Endothelial cell (in vitro differentiated cells): Measurements from ENCODE around the gene GPI. TPM values are rescaled to one million over a fixed set of nuclear protein-coding genes. Genes with fewer than 3 reads are reported as not detected.
A peak's percentile ranks its signal among the peaks of the same experiment; 100 is the strongest.

ENCODE experiments used
- DNase-seq: peaks from one replicate; pipeline ENCODE4 v3.0.0; 2021; ENCODE audit warnings: low spot score
- H3K27ac Mint-ChIP-seq: one replicate; pipeline ENCODE4 v1.8.0; 2021; ENCODE audit warnings: mixed read lengths, inconsistent platforms; ENCODE audit not compliant: unreplicated experiment
- H3K27me3 Mint-ChIP-seq: one replicate; pipeline ENCODE4 v1.8.0; 2021; ENCODE audit warnings: mild to moderate bottlenecking, moderate library complexity, mixed read lengths, inconsistent platforms; ENCODE audit not compliant: unreplicated experiment
- H3K36me3 Mint-ChIP-seq: one replicate; pipeline ENCODE4 v1.8.0; 2021; ENCODE audit warnings: mild to moderate bottlenecking, low read depth, mixed read lengths, inconsistent platforms; ENCODE audit not compliant: unreplicated experiment
- H3K4me1 Mint-ChIP-seq: one replicate; pipeline ENCODE4 v1.8.0; 2021; ENCODE audit warnings: mild to moderate bottlenecking, mixed read lengths, inconsistent platforms; ENCODE audit not compliant: unreplicated experiment
- H3K4me3 Mint-ChIP-seq: one replicate; pipeline ENCODE4 v1.8.0; 2021; ENCODE audit warnings: mild to moderate bottlenecking, mixed read lengths, inconsistent platforms; ENCODE audit not compliant: unreplicated experiment
- H3K9me3 Mint-ChIP-seq: one replicate; pipeline ENCODE4 v1.8.0; 2021; ENCODE audit warnings: mixed read lengths, inconsistent platforms; ENCODE audit not compliant: unreplicated experiment
- total RNA-seq: library from RNA; stranded (reverse); fragmentation: NEBNext Ultra II Directional; extraction: Animal tissue kit (Norgen Biotek cat#: 25700); gene quantifications from one replicate; pipeline ENCODE4 v1.2.1, GENCODE V29; 2021; ENCODE audit not compliant: unreplicated experiment
- TF ChIP-seq, protein P1 (sequence below): fragments of 200-600 bp; sonication (generic); IDR thresholded peaks from one replicate; pipeline ENCODE4 v1.5.0; 2021; ENCODE audit warnings: antibody characterized with exemption; ENCODE audit not compliant: unreplicated experiment

Gene GPI
- total RNA-seq, 1 donor from 2014 or later = 133 TPM

DNA sequence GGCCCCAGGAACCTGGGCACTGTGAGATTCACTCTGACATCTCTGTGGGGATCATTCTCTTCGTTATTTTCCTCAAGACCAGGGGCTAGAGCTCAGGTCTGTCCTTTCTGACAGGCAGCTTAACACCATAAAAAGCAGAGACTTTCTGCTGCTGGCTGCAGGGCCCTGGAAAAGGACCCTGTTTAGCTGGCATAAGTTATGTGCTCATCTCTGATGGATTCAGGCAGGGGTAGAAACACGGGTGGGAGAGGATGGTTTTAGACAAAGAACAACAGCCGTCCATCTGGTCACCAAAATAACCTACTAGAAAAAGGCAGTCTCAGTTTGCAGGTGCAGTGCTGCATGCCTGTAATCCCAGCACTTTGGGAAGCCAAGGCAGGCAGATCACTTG is 2.3 kb upstream of the GPI start:
- TF ChIP-seq, protein P1, sequence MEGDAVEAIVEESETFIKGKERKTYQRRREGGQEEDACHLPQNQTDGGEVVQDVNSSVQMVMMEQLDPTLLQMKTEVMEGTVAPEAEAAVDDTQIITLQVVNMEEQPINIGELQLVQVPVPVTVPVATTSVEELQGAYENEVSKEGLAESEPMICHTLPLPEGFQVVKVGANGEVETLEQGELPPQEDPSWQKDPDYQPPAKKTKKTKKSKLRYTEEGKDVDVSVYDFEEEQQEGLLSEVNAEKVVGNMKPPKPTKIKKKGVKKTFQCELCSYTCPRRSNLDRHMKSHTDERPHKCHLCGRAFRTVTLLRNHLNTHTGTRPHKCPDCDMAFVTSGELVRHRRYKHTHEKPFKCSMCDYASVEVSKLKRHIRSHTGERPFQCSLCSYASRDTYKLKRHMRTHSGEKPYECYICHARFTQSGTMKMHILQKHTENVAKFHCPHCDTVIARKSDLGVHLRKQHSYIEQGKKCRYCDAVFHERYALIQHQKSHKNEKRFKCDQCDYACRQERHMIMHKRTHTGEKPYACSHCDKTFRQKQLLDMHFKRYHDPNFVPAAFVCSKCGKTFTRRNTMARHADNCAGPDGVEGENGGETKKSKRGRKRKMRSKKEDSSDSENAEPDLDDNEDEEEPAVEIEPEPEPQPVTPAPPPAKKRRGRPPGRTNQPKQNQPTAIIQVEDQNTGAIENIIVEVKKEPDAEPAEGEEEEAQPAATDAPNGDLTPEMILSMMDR = no peak
- Mint-ChIP-seq H3K27me3 (peaks cover 32% of the 10 kb centered on the region), H3K9me3 (no peaks in the 10 kb centered on the region), H3K36me3 (no peaks in the 10 kb centered on the region), H3K4me3 (no peak overlapping the region), H3K4me1 (peaks cover 18% of the 10 kb centered on the region), H3K27ac (no peak overlapping the region)
- no peak for DNase-seq

DNA sequence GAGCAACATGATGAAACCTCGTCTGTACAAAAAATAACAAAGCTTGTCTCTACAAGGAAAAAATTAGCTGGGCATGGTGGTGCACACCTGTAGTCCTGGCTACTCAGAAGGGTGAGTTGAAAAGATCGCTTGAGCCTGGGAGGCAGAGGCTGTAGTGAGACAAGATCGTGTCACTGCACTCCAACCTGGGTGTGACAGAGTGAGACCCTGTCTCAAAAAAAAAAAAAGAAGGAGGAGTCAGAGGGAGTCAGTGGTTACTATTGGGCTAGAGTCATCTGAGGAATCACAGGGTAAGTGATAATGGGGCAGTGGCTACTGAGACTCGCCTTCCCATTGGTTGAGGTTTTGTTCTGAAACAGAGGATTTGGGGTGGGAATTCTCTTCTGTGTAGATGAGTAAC is 1.9 kb upstream of the GPI start:
- TF ChIP-seq, protein P1 = no peak
- DNase-seq = no peak
- Mint-ChIP-seq H3K4me3 (no peak overlapping the region), H3K27me3 (peaks cover 29% of the 10 kb centered on the region), H3K4me1 (peaks cover 18% of the 10 kb centered on the region), H3K36me3 (no peaks in the 10 kb centered on the region), H3K9me3 (no peaks in the 10 kb centered on the region), H3K27ac (no peak overlapping the region)

DNA sequence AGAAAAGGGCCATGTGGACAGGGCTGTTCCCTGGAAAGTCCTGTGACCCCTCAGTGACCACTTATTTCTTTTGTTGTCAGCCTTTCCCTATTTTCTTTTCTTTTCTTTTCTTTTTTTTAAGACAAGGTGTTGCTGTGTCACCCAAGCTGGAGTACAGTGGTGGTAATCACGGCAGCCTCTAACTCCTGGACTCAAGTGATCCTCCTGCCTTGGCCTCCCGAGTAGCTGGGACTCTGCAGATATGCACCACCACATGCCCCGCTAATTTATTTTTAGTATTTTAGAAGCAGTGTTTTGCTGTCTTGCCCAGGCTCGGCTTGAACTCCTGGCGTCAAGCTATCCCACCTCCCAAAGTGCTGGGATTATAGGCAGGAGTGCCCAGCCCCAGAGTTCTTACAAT is 1.1 kb upstream of the GPI start:
- H3K9me3 Mint-ChIP-seq = no peaks in the 10 kb centered on the region
- DNase-seq = no peak
- H3K27me3 Mint-ChIP-seq = peaks cover 25% of the 10 kb centered on the region
- TF ChIP-seq, protein P1 = no peak
- H3K4me3 Mint-ChIP-seq = no peak overlapping the region
- H3K27ac Mint-ChIP-seq = no peak overlapping the region
- H3K36me3 Mint-ChIP-seq = no peaks in the 10 kb centered on the region
- peaks cover 11% of the 10 kb centered on the region for H3K4me1 Mint-ChIP-seq

- peaks cover 10% of the 10 kb centered on the region for H3K4me1 Mint-ChIP-seq
- no peak for DNase-seq
- no peak overlapping the region for H3K27ac Mint-ChIP-seq
- no peaks in the 10 kb centered on the region for H3K36me3 Mint-ChIP-seq
- TF ChIP-seq, protein P1 = no peak
- H3K4me3 Mint-ChIP-seq = peak overlapping the region; percentile 82
- H3K9me3 Mint-ChIP-seq = no peaks in the 10 kb centered on the region
- H3K27me3 Mint-ChIP-seq = peaks cover 24% of the 10 kb centered on the region
Measured at GRCh38 chr19:34364462-34364829, 550 bp upstream of the GPI start.

DNA sequence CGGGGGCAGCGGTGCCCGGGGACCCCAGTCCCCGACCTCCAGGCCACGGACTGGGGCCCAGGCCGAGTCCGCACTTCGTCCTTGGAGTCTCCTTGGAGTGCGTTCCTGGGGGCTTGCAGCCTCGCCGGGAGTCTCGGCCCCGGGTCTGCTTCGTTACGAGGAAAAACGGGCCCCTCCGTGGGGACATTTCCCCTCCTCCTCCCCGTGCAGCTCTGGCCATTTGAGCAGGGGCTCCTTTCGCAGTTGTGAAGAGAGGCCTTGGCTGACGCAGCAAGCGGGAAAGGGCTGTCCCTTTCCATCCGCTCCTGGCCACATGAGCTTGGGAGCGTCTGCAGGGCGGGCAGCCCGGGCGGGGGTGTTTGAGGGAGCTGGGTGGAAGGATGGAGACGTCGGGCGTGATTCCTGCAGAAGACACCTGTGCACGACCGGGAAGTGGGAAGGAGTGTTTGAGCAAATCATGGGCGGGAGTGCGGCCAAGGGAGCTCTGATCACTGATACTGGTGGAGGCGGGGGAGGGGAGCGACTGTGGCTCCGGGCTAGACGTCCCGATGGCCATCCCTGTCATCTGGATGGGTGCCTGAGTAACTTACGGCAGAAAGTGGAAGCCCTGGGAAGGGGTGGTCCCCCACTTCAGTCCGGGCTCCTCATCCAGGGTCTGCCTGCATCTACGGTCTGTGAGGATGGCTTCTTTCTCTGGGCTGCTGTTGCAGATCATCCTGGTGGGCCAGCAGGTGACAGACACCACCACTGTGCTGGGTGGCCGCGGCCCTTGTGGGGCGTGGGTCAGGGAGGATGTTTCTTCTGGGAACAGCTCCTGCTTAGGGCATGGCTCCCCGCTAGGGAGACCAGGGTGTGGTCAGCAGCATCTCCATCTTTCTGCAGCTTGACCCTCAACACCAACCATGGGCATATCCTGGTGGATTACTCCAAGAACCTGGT is 736 bp downstream of the GPI start:
- Mint-ChIP-seq H3K27ac (peak overlapping the region; percentile 22), H3K4me3 (peak overlapping the region; percentile 95), H3K27me3 (peaks cover 21% of the 10 kb centered on the region), H3K9me3 (no peaks in the 10 kb centered on the region), H3K36me3 (no peaks in the 10 kb centered on the region), H3K4me1 (peaks cover 3% of the 10 kb centered on the region)
- DNase-seq = peak; percentile 26
- TF ChIP-seq, protein P1 = no peak
